NOMO-1 treated with dmso at 0.1 percent for 144 hours (cell line): ENCODE results near the gene SDF2L1.
"Not testable (repeated sequence)": the region's sequence is repeated elsewhere in the genome, so short reads cannot be mapped to it uniquely, and the experiment has no call there.

ENCODE experiments used
- DNase-seq: peaks from one replicate; lab custom pipeline; 2025; ENCODE audit not compliant: unreplicated experiment; lab: John Stamatoyannopoulos, UW

The SDF2L1 gene

DNA sequence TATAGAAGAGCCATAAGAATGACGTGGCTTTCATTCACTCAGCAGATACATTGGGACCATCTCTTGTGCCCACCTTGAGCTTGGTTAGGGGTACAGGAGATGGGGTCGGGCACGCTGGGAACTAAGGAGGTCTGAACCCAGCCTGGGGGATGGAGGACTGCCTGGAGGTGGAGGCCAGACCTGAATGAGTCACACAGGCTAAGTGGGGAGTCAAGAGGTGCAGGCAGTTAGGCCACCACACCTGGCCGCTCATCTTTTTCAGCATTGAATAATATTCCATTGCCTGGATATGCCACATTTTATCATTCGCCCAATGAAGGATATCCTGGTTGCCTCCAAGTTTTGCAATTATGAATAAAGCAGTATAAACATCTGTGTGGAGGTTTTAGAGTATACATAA, 19.9 kb downstream of the SDF2L1 start:
- no peak for DNase-seq

DNA sequence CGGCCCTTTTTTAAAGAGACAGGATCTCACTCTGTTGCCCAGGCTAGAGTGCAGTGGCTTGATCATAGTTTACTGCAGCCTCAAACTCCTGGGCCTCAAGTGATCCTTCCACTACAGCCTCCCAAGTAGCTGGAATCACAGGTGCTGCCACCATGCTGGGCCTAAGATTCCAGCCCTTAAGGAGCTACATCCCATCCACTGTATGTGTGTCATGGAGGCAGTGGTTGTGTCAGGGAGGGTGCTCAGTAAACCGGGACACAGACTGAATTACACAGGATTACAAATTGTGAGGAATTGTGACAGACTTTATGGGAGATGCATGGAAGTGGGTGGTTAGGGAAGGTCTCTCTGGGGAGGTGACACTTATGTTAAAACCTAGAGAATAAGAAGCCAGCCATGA, 21.6 kb downstream of the SDF2L1 start:
- DNase-seq: no peak

DNA sequence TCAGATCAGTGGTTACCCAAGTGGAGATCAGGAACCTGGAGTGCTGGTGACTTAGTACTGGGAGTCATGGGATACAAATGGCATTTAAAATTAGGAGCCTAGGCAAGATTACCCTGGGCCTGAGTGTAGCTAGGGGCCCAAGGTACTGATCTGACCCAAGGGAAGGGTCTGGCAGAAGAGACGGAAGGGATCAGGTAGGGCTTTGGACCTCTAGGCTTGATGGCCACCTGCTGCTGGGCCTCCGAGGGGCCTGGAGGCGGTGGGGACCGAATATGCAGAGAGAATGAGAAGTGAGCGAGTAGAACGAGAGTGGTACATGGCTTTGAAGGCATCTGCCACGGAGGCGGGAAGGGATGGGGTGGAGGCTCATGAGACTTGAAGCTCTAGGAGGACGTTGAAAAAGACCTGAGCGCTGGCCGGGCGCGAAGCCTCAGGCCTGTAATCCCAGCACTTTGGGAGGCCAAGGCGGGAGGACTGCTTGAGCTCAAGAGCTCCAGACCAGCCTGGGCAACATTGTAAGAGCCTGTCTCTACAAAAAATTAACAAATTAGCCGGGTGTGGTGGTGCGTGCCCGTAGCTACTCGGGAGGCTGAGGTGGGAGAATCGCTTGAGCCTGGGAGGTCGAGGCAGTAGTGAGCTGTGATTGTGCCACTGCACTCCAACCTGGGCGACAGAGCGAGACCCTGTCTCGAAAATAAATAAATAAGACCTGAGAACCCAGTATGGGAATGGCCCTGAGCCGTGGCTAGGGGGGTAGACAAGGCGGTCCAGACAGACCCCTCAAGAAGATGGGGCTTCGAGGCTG, 23.1 kb downstream of the SDF2L1 start:
- no peak for DNase-seq

DNA sequence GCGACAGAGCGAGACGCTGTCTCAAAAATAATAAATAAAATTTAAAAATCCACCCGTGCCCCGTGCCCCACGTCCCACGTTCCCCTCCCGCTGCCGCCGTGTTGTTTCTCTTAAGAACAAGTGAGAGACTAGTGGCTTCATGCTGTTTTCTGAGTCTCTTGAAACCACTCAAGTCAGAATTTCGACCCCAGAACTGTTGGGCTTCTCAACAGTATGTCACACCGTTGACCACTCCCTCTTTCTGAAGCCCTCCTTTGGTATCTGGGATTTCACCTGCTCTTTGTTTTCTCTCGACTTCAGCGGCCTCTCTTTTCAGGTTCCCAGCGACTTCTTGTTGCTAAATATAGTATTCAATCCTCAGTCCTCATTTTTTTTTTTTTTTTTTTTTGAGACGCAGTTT, 24.7 kb downstream of the SDF2L1 start:
- no peak for DNase-seq

DNA sequence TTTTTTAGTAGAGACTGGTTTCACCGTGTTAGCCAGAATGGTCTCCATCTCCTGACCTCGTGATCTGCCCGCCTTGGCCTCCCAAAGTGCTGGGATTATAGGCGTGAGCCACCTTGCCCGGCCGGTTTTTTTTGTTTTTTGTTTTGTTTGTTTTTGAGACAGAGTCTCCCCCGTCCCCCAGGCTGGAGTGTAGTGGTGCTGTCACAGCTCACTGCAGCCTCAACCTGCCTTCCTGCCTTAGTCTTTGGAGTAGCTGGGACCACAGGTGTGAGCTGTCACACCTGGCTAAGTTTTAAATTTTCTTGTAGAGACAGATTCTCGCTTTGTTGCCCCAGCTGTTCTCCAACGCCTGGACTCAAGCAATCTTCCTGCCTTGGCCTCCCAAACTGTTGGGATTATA, 26.9 kb downstream of the SDF2L1 start:
- no peak for DNase-seq

DNA sequence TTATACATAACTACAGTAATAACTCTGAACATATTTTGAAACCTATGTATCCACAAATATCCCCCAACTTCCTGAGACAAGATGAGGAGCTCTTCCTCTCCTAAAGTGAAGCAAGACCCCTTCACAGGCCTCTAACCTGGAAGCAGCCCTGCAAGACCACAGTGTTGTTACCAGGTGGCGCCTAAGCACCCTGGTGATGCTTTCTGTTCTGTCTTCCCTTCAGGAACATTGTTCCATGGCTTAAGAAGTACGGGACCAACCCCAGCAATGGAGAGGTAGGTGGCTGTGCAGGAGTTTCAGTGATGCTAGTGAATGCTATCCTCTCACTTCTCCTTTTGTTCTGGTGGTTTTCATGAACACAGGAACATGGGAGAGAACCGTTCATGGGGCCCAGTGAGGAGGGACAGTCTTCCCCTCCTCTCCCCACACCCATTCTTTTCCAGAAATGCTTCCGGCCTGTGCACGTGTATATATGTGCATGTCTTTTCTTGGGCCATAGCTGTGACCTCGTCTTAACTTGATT, 30.1 kb downstream of the SDF2L1 start:
- peak; percentile 24 for DNase-seq

DNA sequence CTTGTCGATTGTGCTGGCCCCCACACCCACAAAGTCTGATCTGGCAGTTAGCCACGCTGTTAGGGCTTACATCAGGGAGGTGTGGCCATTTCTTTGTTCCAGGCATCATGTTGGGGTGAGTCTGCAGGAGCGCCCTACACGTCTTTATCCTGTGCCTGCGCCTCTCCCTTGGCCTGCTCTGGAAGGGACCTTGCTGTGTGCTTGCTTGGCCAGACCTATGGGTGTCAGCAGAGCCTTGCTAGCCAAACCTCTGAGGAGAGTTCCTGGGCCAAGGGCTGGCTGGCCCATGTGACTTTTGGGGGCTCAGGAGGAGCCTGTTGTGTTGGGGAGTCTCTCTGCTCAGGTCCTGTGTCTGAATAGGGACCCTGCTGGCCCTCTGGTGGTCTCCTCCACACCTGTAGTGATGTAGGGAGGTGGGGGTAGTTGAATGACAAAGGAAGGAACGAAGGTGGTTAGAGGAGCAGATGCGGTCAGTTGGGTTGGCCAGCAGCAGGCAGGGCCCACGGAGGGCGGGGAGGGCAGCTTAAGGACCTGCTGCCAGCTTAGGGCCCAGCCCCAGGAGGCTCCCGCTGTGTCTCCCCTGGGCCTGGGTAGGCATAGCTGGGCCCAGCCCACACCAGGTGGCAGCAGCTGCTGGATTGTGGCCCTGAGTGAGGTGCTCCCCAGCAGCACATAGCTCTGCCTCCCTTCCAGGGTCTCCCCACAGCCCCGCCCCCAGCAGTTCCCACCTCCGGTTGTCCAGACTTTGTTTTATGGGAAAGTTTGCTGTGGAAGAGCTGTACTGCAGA, 31.6 kb downstream of the SDF2L1 start:
- DNase-seq: no peak

DNA sequence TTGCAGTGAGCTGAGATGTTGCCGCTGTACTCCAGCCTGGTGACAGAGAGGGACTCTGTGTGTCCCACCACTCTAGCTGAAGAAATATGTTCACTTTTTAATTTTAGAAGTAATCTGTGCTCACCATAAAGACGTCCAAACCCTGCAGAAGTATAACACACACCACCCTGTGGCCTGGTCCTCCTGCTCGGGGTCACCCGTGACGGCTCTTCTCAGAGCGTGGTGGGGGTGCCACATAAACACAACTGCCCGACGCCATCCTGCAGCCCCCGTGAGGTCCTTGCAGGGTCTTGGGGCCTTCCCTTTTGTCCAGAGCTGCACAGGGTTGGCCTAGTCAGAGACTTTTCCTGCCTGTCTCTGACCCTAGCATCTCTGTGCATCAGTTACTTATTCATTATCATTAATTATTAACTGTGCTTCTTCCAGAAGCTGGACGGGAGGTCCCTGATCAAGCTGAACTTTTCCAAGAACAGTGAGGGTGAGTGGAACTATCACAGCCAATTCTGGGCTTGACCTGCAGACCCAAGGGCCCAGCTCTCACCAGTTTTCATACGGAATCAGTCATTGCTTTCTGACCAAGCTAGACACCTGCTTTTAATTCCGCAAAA, 32.6 kb downstream of the SDF2L1 start:
- no peak for DNase-seq

DNA sequence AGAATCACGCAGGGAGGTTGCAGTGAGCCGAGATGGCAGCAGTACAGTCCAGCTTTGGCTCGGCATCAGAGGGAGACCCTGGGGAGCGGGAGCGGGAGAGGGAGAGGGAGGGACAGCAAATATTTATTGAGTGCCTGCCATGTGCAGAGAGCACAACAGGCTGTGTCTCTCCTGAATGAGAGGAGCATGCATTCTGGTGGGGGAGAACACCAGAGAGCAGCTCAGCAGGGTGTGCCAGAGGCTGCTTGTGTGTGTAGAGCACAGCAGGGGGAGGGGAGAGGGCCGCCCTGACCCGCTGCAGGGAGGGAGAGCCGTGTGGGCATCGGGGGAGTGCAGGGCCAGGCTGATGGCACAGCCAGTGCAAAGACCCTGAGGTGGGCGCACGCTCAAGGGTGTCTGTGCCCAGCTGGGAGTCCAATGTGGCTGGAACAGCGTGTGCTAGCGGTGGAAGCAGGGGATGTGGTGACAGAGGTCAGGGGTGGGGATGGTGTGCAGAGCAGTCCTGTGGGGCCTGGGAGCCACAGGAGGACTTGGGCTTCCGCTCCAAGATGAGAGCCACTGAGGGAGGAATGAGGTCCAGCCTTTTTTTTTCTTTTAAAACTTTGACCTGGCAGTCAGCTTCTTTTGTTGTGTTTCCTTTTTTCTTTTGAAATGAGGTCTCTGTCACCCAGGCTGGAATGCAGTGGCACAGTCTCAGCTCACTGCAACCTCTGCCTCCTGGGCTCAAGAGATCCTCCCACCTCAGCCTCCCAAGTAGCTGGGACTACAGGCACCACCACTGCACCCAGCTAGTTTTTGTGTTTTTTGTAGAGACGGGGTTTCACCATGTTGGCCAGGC, 35.7 kb downstream of the SDF2L1 start:
- DNase-seq: no peak

DNA sequence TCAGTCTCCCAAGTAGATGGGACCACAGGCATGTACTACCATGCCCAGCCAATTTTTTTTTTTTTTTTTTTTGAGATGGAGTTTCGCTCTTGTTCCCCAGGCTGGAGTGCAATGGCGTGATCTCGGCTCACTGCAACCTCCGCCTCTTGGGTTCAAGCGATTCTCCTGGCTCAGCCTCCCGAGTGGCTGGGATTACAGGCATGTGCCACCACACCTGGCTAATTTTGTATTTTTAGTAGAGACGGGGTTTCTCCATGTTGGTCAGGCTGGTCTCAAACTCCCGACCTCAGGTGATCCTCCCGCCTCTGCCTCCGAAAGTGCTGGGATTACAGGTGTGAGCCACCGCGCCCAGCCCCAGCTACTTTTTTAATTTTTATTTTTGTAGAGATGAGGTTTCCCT, 36.7 kb downstream of the SDF2L1 start:
- not testable (repeated sequence) for DNase-seq

DNA sequence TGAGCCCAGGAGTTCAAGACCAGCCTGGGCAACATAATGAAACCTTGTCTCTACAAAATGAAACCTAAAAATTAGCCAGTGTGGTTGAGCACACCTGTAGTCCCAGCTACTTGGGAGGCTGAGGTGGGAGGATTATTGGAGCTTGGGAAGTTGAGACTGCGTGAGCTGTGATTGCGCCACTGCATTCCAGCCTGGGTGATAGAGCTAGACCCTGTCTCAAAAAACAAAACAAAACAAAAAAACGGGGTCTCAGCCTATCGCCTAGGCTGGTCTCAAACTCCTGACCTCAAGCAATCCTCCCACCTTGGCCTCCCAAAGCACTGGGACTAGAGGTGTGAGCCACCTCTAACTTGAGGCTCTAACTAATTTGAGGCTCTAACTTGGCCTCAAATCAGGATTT, 37.3 kb downstream of the SDF2L1 start:
- DNase-seq: no peak

DNA sequence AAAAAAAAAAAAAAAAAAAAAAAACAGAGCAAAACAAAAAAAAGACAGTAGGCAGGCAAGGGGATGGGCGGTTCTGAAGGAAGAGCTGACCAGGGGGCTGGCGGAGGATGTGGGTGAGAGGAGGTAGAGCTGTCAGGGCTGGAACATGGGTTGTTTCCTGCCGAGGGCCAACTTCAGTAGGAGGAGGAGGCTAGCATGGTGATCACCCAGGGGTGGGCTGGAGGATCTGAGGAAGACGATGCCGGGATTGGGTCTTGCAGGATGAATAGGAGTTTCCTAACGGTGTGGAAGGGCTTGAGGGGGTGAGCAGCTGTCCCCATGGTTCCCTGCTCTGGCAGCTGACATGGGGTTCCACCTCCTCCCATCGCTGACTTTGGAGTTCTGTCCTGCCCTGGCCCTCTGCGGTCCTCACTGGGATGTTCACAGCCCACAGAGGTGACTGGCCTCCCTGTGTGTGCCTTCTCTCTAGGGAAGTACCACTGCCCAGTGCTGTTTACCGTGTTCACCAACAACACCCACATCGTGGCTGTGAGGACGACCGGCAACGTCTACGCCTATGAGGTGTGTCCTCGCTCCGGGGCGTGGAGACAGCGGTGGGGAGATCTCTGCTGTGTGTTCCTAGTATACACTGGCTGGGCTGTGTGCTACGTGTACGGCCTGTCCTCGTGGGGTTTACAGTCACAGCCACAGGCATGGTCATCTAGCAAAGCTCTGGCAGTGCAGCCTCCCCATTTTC, 38.9 kb downstream of the SDF2L1 start:
- DNase-seq: no peak

DNA sequence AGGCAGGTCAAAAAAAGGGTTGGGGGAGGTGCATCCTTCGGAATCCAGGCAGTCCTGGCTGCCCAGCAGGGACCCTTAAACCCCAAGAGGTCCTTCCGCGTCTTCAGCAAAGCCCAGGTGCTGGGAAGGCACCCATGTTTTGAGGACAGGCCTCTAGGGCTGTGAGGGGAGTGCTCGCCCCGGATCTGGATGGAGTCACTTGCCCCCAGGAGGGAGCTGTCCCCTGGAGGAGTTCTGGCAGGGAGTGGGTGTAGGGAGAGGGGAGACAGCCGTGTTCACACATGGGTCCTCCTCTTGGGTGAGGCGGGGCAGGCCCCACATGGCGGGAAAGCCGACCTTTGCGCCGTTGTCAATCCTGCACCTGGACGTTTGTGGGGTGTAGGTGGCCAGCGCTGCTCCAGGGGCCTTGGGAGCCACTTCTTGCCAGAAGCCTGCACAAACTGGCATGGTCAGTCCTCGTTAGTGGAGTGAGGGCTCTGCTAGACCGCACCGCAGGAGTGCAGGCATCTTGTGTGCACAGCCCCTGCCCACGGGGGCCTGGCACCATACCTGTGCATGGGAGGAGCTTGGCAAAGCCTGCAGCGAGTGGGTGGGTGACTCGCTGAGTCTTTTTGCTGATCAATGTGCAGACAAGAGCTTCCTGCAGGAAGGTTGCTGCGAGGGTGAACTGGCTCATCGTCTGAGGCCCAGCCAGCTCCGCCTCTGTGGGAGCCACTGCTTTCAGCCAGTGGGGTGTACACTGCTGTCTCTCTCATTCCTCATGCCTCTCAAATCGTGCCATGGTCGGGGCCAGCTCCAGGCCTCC, 39.7 kb downstream of the SDF2L1 start:
- DNase-seq: no peak

DNA sequence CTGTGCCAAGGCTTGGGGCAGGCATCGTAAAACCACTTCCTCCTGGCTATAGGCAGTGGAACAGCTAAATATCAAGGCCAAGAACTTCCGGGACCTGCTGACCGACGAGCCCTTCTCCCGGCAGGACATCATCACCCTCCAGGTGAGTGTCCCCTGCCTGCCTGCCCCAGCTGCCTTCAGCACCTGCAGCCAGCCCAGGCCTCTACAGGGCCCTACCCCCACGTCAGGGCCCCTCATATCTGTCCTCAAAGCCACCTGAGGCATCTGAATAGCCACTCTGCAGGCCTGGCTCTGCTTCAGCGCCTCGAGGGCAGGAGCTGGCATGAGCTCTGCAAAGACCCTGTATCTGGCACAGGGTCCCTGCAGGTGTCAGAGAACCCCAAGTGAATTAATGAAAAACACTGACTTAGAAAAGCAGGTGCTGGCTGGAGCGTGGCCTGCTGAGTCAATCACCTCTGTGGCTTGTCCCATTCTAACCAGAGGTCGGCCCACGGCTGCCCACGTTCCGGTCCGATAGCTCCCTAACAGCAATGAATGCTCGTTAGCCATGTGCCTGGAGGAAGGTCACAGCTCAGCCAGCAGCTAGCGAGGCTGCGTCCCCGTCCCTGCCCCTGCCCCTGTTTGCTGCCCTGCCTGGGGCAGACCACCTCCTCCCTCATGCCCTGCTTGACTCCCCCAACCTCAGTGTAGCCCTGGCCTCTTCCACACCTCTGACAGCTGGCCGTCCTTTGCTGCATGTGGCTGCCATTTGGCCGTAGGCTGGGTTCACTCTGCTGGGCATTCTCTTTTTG, 40.5 kb downstream of the SDF2L1 start:
- no peak for DNase-seq

DNA sequence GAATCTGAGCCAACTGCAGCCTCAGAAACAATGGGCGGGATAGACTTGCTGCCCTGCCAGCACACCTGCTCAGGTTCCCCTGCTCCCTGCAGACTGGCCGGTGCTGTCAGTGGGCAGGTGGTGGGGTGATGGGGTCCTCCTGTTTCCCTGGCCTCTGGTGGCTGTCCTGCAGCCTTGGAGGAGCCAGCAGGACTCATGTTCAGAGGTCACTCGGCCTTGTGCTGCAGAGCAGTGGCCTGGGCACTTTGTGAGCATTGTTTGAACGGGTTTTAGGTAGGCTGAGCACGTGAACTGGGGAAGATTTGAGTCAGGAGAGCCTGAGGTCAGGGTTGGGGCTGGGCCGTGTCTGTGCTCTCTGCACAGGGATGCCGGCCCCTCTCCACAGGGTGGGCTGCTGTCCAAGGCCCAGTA, 41.3 kb downstream of the SDF2L1 start:
- DNase-seq: no peak

DNA sequence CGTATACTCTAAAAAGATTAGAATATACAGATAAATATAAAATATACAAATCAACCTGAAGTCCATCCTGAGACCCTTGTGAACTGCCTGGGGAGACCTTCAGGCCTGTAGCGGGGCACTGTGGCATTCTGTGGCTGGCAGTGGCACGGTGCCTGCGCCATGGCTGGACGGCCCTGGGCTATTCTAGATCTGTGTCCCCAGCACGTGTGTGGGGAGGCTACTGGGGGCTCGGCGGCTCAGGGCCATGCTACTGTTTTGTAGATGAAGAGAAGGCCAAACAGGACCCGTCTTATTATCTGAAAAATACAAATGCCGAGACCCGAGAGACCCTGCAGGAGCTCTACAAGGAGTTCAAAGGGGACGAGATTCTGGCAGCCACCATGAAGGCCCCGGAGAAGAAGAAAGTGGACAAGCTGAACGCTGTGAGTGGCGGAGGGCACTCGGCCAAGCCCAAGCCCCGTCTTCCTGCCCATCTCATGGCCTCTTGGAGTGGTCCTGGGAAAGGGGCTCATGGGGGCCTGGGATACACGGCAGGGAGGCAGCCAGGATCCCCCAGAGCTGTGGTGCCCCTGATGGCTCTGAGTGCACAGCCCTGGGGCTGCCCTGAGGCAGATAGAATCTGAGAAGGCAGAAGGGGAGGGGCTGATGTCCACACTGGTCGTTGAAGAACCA, 42.5 kb downstream of the SDF2L1 start:
- DNase-seq: no peak

DNA sequence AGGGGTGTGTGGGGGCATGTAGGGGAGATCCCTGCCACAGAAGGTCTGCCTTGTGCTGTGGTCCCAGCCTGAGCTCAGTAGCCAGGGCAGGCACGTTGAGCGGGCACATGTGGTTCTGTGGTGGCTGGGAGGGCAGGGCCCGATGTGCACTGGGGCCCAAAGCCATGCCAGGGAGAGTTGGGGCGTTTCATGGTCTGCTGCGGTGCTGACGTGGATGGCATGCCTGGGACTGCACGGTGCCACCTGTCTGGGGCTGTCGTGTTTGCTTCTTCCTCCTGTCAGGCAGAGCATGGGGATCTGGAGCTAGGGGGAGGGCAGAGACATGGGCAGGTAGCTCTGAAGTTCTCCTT, 43.0 kb downstream of the SDF2L1 start:
- DNase-seq: no peak

DNA sequence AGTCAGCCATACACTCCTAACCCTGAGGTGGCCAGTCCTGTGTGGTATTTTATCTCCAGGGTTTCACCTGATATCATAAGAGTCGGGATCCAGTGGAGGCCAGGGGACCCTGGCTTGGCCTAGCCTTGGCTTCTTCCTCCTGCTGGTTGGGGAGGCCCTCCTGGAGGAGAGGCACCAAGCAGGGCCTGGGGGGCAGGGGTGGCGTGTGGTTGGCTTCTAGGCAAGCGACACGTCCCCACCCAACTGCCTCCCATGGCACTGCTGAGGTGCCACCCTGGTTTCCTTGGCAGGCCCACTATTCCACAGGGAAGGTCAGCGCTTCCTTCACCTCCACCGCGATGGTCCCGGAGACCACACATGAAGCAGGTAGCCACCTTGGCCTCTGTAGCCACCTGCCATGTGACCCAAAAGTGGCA, 44.1 kb downstream of the SDF2L1 start:
- no peak for DNase-seq
